ENCODE results near the gene SLC7A10. TPM values are rescaled to one million over a fixed set of nuclear protein-coding genes. Genes with fewer than 3 reads are reported as not detected.
"Not testable (repeated sequence)": the region's sequence is repeated elsewhere in the genome, so short reads cannot be mapped to it uniquely, and the experiment has no call there.

SLC7A10 gene
- total RNA-seq, 1 donor from 2014 or later, result 5.4 TPM

DNA sequence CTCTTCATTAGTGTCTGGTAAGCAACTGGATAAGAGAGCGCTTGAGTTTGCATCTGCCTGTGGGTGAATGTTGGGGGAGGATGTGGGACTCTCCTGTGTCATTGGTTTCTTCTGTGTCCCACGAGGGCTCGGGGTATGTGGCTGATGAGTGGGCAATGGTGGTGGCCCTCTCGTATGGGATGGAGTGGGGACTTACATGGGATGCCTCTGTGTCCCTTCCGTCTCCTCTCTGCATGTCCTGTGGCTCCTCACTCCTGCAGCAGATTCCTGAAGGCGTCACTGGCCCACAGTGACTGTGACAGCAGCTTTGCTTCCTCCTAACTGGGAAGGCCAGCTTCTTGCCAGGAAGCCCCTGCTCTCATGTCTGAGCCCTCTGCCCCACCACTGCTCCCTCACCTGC is 34.1 kb downstream of the SLC7A10 start:
- H3K4me1 ChIP-seq, result peaks cover 15% of the 10 kb centered on the region
- H3K4me3 ChIP-seq, result no peak overlapping the region
- no peak for TF ChIP-seq CTCF (IDR thresholded peaks at IDR 0.05)
- TF ChIP-seq POLR2AphosphoS5 (IDR thresholded peaks at IDR 0.05; ENCODE audit: insufficient read depth in 1 of 2, low read depth in 1 of 2), result no peak
- TF ChIP-seq POLR2A (IDR thresholded peaks at IDR 0.05), result no peak
- H3K27me3 ChIP-seq, result no peaks in the 10 kb centered on the region
- no peaks in the 10 kb centered on the region for H3K36me3 ChIP-seq
- no peak overlapping the region for H3K27ac ChIP-seq
- no peak for DNase-seq (ENCODE audit: extremely low spot score in 2 of 2)
- H3K9me3 ChIP-seq, result no peaks in the 10 kb centered on the region
- intact Hi-C loops (cut with DNase I), result loop anchor here (10.0 kb wide), 1 partner anchor 57 kb away; the partner anchor contains the start of gene WDR88

DNA sequence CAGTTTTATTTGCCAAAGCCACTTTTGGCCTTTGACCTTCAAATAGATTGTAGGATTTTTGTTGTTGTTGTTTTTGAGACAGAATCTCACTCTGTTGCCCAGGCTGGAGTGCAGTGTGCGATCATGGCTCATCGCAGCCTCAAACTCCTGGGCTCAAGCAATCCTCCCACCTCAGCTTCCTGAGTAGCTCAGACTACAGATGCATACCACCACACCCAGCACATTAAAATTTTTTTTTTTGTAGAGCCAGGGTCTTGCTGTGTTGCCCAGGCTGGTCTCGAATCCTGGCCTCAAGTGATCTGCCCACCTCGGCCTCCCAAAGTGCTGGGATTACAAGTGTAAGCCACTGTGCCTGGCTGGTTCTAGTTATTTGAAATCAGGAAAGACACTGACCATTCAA is 34.6 kb downstream of the SLC7A10 start:
- not testable (repeated sequence) for H3K9me3 ChIP-seq; H3K27ac ChIP-seq; DNase-seq (ENCODE audit: extremely low spot score in 2 of 2); H3K27me3 ChIP-seq; H3K36me3 ChIP-seq; H3K4me3 ChIP-seq
- peaks cover 13% of the 10 kb centered on the region for H3K4me1 ChIP-seq
- intact Hi-C loops (cut with DNase I), result loop anchor here (10.0 kb wide), 1 partner anchor 56 kb away; the partner anchor contains the start of gene WDR88

DNA sequence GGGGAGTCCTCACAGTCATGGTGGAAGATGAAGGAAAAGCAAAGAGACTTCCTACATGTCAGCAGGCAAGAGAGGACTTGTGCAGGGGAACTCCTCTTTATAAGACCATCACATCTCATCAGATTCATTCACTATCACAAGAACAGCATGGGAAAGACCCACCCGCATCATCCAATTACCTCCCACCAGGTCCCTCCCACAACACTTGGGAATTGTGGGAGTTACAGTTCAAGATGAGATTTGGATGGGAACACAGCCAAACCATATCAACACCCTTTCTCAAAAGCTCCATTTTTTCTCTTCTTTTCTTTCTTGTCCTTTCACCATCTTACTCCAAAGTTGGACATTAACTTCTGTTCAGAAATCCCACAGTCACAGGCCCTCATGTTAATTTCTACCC is 36.2 kb downstream of the SLC7A10 start:
- intact Hi-C loops (cut with DNase I), result no loop called here
- DNase-seq (ENCODE audit: extremely low spot score in 2 of 2), result no peak
- H3K27ac ChIP-seq, result no peak overlapping the region
- peaks cover 1% of the 10 kb centered on the region for H3K4me1 ChIP-seq
- no peaks in the 10 kb centered on the region for H3K9me3 ChIP-seq
- H3K27me3 ChIP-seq, result no peaks in the 10 kb centered on the region
- no peaks in the 10 kb centered on the region for H3K36me3 ChIP-seq
- no peak overlapping the region for H3K4me3 ChIP-seq
- TF ChIP-seq POLR2A (IDR thresholded peaks at IDR 0.05), result no peak
- no peak for TF ChIP-seq CTCF (IDR thresholded peaks at IDR 0.05)
- TF ChIP-seq POLR2AphosphoS5 (IDR thresholded peaks at IDR 0.05; ENCODE audit: insufficient read depth in 1 of 2, low read depth in 1 of 2), result no peak

GRCh38 chr19:33187183-33187540 is 38.5 kb downstream of the SLC7A10 start:
- intact Hi-C loops (cut with DNase I), result no loop called here
- Histone ChIP-seq H3K27ac (no peak overlapping the region), H3K9me3 (no peaks in the 10 kb centered on the region), H3K4me1 (peaks cover 10% of the 10 kb centered on the region), H3K4me3 (no peak overlapping the region), H3K36me3 (no peaks in the 10 kb centered on the region), H3K27me3 (no peaks in the 10 kb centered on the region)
- TF ChIP-seq CTCF (IDR thresholded peaks at IDR 0.05) (no peak), POLR2AphosphoS5 (IDR thresholded peaks at IDR 0.05; ENCODE audit: insufficient read depth in 1 of 2, low read depth in 1 of 2) (no peak), POLR2A (IDR thresholded peaks at IDR 0.05) (no peak)
- DNase-seq (ENCODE audit: extremely low spot score in 2 of 2), result no peak

- intact Hi-C loops (cut with DNase I), result no loop called here
- Histone ChIP-seq H3K27me3 (no peaks in the 10 kb centered on the region), H3K9me3 (no peaks in the 10 kb centered on the region), H3K4me3 (no peak overlapping the region), H3K4me1 (peaks cover 10% of the 10 kb centered on the region), H3K36me3 (no peaks in the 10 kb centered on the region), H3K27ac (no peak overlapping the region)
- no peak for DNase-seq (ENCODE audit: extremely low spot score in 2 of 2)
- no peak for TF ChIP-seq CTCF (IDR thresholded peaks at IDR 0.05)
- TF ChIP-seq POLR2AphosphoS5 (IDR thresholded peaks at IDR 0.05; ENCODE audit: insufficient read depth in 1 of 2, low read depth in 1 of 2), result no peak
- no peak for TF ChIP-seq POLR2A (IDR thresholded peaks at IDR 0.05)
Observed at GRCh38 chr19:33186431-33187182, 39.0 kb downstream of the SLC7A10 start.

Measured in vagina (tissue), 2 donors.